Measurements from ENCODE around the gene MYO1G.

Gene MYO1G

DNA sequence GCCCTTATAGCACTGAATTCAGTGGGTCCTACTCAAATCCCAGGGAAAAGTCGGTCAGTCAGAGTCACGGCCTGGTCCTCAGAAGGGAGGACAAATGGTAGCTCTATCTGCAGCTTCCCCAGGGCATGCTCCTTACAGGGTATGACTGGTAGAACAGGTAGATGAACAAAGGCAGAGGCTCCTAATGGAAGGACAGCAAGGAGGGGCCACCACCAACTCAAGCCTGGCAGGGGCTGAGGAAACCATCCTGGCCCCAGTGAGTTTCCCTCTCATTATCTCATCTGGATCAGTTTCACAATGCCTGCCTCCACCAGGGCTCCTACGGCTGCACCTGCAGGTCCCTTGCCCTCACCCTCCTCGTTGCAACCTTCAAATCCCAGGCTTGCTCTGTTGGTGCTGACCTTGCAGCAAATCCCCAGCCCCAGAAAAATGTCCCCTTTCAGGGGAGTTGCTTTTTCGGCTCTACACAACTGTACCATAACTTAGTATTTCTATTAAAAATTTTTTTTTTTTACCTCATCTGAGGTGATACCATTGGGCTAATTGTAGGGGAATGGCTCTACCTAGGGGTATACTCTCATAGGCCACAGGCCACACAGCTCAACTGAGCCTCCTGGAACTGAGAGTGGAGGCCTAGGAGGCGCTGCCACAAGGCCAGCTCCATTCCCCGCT lies 2.4 kb upstream of the MYO1G start:
- no peak for DNase-seq

GRCh38 chr7:44980393-44981034 lies 1.7 kb upstream of the MYO1G start:
- peak in 6 of 56 donors; percentile 4 to 54 (median 12) for DNase-seq

- no peak for DNase-seq
Measured at GRCh38 chr7:44979481-44980392, 922 bp upstream of the MYO1G start.

GRCh38 chr7:44977959-44978335 lies 868 bp downstream of the MYO1G start:
- DNase-seq = no peak

DNA sequence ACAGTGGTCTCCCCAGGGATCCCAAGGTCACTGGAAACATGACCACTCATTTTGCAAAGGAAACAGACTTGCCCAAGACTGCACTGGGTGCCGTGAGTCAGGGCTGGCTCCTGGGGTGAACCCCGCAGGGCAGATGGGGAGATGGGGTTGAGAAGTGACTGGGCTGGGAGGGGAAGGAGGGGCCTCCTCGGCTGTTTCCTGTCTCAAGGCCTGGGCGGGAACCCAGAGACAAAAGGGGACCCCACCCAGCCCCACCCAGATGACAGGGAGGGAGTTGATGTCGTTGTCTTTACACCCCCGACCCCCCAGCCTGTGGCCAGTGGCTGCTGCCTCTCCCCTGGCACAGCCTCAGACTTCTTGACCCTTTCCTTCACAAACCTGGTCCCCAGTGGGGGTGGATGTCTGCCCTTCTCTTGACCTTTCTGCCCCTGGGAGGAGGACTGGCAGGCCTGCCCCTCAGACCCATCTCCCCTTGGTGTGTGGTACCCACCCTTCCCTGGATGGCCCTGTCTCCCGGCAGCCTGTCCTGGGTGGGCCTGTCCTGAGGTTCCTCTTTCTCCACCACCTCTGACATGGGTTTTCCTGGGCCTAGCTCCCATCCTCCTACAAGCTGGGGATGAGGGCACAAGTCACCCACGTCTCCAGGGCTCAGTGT lies 1.4 kb downstream of the MYO1G start:
- no peak for DNase-seq

- DNase-seq = no peak
Measured at GRCh38 chr7:44976746-44977196, 2.0 kb downstream of the MYO1G start.

DNA sequence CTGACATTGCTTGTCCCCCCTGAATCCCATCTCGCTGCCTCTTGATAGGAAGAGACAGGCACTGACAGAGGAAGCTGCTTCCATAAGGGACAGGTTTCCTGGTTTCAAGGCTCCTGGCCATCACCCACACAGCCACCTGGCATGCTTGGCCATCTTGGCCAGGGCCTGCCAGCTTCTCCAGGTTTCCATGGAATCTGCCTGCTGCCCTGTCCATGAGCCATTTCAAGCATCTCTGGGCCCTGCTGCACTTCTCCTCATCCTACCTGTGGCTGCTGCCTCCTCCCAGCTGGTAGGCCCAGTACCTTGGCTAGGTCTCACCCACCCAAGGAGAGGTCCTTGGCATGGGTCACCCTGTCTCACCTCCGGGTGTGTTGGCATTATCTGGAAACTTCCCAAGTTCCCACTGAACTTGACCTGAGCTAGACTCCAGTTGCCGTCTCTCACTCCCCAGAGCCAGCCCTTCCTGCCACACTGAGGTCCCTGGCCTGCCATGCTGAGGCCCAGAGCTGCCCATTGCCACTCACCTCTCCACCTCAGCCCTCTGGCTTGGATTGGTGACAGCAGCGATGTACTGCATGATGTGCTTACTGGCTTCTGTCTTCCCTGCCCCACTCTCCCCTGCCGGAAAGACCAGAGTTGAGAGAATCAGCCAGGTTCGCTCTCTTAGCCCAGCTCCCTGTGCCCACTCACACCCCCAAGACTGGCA lies 2.6 kb downstream of the MYO1G start:
- no peak for DNase-seq

DNA sequence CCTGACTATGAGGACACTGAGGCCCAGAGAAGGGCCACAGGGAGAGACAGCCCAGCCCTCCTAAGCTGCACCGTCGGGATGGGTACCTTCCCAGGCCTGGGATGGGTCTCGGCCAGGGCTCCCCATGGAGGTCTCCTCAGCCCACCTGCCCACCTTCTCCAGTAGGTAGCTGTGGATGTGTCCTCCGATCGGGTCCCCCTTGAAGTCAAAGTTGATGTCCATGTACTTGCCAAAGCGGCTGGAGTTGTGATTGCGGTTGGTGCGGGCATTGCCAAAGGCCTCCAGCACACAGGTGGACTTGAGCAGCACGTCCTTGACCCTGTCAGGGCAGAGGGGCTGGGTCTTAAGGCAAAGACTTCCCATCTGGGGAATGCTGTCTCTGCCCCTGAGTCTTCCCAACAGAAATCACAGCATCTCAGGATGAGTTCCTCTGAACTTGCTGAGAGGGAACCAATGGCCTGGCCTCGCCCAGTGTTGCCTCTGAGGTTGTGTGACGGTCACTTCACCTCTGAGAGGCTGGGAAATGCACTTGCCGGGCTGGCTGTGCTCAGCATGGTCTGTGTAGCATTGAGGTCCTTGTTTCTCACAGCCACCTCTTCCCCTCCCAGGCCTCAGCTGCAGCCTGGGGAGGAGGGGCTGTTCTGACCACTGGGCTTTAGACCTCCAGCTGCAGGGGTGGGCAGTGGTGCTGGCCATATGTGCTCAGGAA lies 3.3 kb downstream of the MYO1G start:
- DNase-seq = no peak

DNA sequence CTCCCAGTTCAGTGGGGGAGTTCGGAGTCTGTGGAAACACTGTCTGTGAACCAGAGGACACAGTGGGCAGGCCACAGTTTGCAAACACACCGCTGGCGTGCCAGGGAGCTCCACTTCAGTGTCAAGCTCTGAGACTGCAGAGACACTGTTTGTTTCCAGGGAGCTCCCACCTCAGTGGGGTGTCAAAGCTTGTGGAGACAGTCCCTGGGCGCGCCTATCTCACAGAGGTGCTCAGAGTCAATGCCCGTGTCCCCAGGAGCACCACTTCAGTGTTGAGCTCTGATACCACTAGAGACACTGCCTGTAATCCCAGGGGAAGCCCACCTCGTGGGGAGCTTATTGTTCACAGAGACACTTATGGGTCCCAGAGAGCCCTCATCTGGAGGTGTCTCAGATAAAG lies 4.3 kb downstream of the MYO1G start:
- DNase-seq = no peak

DNA sequence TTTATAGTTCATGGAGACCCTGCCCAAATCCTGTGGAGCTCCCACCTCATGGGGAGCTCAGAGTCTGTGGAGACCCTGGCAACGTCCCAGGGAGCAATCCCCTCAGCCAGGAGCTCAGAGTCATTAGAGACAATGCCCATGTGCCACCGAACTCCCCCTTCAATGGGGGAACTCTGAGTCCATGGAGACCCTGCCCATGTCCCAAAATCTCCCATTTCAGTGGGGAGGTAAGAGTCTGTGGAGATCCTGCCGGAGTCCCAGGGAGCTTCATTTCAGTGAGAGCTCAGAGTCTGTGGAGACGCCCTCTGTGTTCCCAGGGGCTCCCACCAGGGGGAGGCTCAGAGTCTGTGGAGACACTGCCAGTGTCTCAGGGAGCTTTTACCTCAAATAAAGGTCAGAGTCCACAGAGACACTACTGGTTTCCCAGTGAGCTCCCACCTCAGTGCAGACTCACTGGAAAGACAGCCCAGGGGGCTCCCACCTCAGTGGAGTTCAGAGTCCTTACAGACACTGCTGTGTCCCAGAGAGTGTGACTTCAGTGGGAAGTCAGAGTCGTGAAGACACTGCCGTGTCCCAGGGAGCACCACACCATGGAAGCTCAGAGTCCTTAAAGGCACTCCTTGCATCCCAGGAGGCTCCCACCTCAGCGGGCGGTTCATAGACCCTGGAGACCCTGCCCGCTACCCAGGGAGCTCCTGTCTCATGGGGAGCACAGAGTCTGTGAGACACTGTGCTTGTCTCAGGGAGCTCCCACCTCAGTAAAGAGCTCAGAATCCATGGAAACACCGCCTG lies 5.0 kb downstream of the MYO1G start:
- peak in 4 of 56 donors; percentile 4 to 32 (median 21) for DNase-seq

DNA sequence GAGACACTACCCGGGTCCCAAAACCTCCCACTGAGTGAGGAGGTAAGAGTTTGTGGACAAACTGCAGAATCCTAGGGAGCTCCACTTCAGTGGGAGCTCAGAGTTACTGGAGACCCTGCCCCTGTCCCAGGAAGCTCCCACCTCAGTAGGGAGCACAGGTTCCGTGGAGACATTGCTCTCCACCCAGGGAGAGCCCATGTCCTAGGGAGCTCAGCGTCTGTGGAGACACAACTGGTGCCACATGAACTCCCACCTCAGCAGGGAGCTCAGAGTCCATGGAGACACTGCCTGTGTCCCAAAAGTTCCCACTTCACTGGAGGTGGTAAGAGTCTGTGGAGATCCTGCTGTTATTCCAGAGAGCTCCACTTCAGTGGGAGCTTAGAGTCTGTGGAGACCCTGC lies 6.3 kb downstream of the MYO1G start:
- DNase-seq = no peak

- DNase-seq = no peak
Measured at GRCh38 chr7:44971902-44972441, 6.8 kb downstream of the MYO1G start.

- no peak for DNase-seq
Measured at GRCh38 chr7:44971188-44971901, 7.5 kb downstream of the MYO1G start.

GRCh38 chr7:44970523-44971051 lies 8.2 kb downstream of the MYO1G start:
- DNase-seq = no peak

DNA sequence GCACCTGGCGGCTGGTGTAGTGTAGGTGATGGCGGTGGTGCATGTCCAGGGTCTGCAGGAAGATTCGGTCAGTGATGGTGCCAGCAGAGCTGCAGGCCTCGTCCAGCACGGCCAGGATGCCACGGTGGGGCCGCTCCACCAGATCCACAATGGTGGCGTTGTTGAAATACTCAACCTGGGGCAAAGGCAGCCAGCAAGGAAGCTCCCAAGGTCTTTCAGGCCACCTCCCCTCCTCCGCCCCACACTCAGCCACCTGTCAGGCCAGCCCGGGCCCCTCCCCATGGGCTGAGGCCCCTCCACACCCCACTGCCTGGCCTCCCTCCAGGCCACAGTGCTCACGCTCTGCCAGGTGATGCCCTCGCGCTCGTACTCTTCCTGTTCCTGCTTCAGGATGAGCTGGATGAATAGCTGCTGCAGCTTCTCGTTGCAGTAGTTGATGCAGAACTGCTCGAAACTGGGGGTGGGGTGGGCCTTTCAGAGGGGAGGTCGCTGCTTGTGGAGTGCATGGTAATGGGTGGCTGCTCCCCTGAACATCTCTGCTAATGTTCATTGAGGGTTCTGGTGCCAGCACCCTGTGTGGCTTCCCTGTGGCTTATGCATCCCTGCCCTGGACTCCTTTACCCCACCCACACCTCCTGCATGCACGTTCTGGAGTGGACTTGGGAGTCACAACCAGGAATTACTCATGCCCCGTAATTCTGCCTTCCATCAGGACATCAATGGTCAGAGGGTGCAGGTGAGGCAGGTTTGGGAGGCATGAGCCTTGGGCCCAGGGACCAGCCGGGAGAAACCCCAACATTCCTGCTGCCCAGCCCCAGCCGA lies 8.9 kb downstream of the MYO1G start:
- no peak for DNase-seq

- no peak for DNase-seq
Measured at GRCh38 chr7:44969049-44969700, 9.6 kb downstream of the MYO1G start.

All from amygdala (tissue), 56 donors.